Tibial artery (tissue), 4 donors: ENCODE results near the gene NANOS3.

Experiments
- DNase-seq, 2 donors: peaks; one replicate each; pipeline ENCODE4 v3.0.0-alpha.2; 2019
- H3K27ac ChIP-seq, 2 donors: fragments of 200-600 bp; sonication (generic) in 1 of 2; 1 replicate in 1 of 2; 2 replicates in 1 of 2; pipeline ENCODE4 v1.5.1; 2018 to 2019; ENCODE audit warnings: mild to moderate bottlenecking in 1 of 2
- H3K27me3 ChIP-seq, 2 donors: fragments of 200-600 bp; sonication (generic) in 1 of 2; one replicate each; pipeline versions ENCODE4 v1.5.1 to v1.6.0; 2016 to 2019
- H3K36me3 ChIP-seq, 3 donors: fragments of 200-600 bp; sonication (generic) in 2 of 3; one replicate each; pipeline ENCODE4 v1.5.1; 2016 to 2019; ENCODE audit warnings: mild to moderate bottlenecking in 2 of 3
- H3K4me1 ChIP-seq, 4 donors: fragments of 200-600 bp; sonication (generic) in 2 of 4; 1 replicate in 3 of 4; 2 replicates in 1 of 4; pipeline ENCODE4 v1.5.1; 2016 to 2019
- H3K4me3 ChIP-seq, 2 donors: fragments of 200-600 bp; sonication (generic) in 1 of 2; 1 replicate in 1 of 2; 2 replicates in 1 of 2; pipeline ENCODE4 v1.5.1; 2018 to 2019; ENCODE audit warnings: mild to moderate bottlenecking in 2 of 2
- H3K9me3 ChIP-seq, 3 donors: fragments of 200-600 bp; sonication (generic) in 1 of 3; one replicate each; pipeline ENCODE4 v1.5.1; 2016 to 2019
- intact Hi-C: fragments of 100-400 bp; cut with DNase I; formaldehyde crosslinking; loops from one replicate; pipeline ENCODE4 v1.15.0; 2023; ENCODE audit warnings: low total_unique reads
- TF ChIP-seq, protein P1 (sequence below), 2 experiments: fragments of 200-600 bp in 1 of 2; fragments of 450-650 bp in 1 of 2; IDR thresholded peaks; one replicate each; pipeline ENCODE4 v1.5.1; 2017 to 2019; ENCODE audit warnings: antibody characterized with exemption in 2 of 2, mild to moderate bottlenecking in 1 of 2, moderate library complexity in 1 of 2

Gene NANOS3

GRCh38 chr19:13883516-13884064 lies 6.7 kb downstream of the NANOS3 start:
- Histone ChIP-seq H3K4me1 (peaks cover 0 to 59% (median 15%) of the 10 kb centered on the region in 4 donors), H3K4me3 (no peak overlapping the region), H3K27me3 (no peaks in the 10 kb centered on the region), H3K9me3 (no peaks in the 10 kb centered on the region), H3K27ac (no peak overlapping the region), H3K36me3 (no peaks in the 10 kb centered on the region)
- intact Hi-C loops: loop anchor here (5.0 to 10.0 kb wide), 3 partner anchors 264 to 609 kb away; no protein-coding TSS in a partner anchor
- TF ChIP-seq, protein P1, sequence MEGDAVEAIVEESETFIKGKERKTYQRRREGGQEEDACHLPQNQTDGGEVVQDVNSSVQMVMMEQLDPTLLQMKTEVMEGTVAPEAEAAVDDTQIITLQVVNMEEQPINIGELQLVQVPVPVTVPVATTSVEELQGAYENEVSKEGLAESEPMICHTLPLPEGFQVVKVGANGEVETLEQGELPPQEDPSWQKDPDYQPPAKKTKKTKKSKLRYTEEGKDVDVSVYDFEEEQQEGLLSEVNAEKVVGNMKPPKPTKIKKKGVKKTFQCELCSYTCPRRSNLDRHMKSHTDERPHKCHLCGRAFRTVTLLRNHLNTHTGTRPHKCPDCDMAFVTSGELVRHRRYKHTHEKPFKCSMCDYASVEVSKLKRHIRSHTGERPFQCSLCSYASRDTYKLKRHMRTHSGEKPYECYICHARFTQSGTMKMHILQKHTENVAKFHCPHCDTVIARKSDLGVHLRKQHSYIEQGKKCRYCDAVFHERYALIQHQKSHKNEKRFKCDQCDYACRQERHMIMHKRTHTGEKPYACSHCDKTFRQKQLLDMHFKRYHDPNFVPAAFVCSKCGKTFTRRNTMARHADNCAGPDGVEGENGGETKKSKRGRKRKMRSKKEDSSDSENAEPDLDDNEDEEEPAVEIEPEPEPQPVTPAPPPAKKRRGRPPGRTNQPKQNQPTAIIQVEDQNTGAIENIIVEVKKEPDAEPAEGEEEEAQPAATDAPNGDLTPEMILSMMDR (IDR thresholded peaks at IDR 0.05): no peak
- no peak for DNase-seq

GRCh38 chr19:13884726-13885591 lies 8.0 kb downstream of the NANOS3 start:
- no peaks in the 10 kb centered on the region for H3K27me3 ChIP-seq
- DNase-seq: no peak
- H3K27ac ChIP-seq: no peak overlapping the region
- no peaks in the 10 kb centered on the region for H3K36me3 ChIP-seq
- H3K4me1 ChIP-seq: peaks cover 0 to 54% (median 9%) of the 10 kb centered on the region in 4 donors
- no peak overlapping the region for H3K4me3 ChIP-seq
- TF ChIP-seq, protein P1 (IDR thresholded peaks at IDR 0.05): no peak
- intact Hi-C loops: loop anchor here (5.0 to 10.0 kb wide), 3 partner anchors 262 to 610 kb away; no protein-coding TSS in a partner anchor
- H3K9me3 ChIP-seq: no peaks in the 10 kb centered on the region

DNA sequence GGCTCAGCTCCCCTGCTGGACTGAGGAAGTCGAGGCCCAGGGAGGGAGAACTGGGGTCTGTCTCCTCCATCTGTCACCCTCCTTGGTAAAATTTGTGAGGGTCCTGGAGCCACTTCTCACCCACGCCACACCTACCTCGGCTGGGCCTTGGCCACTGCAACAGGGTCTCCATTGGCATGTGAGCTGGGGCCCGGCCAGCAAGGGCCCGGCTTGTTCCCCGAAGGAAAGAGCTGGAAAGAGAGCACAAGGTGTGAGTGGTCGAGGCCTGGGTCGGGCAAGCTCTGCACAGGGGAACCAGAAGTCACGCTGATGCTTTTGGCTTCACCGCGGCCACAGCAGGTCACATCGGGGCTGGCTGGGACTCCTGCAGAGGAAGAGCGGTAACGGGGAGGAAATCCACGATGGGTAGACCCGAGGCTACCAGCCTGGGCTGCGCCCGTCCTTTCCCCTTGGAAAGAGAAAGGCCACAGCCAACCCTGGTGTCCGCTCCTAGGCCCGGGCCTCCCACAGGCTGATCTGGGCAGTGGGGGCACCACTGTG lies 9.0 kb downstream of the NANOS3 start:
- Histone ChIP-seq H3K36me3 (no peaks in the 10 kb centered on the region), H3K4me1 (peaks cover 0 to 46% (median 2%) of the 10 kb centered on the region in 4 donors), H3K4me3 (no peak overlapping the region), H3K27me3 (no peaks in the 10 kb centered on the region), H3K27ac (no peak overlapping the region), H3K9me3 (no peaks in the 10 kb centered on the region)
- DNase-seq: no peak
- TF ChIP-seq, protein P1 (IDR thresholded peaks at IDR 0.05): no peak
- intact Hi-C loops: loop anchor here (10.0 kb wide), 2 partner anchors 449 to 611 kb away; no protein-coding TSS in a partner anchor

DNA sequence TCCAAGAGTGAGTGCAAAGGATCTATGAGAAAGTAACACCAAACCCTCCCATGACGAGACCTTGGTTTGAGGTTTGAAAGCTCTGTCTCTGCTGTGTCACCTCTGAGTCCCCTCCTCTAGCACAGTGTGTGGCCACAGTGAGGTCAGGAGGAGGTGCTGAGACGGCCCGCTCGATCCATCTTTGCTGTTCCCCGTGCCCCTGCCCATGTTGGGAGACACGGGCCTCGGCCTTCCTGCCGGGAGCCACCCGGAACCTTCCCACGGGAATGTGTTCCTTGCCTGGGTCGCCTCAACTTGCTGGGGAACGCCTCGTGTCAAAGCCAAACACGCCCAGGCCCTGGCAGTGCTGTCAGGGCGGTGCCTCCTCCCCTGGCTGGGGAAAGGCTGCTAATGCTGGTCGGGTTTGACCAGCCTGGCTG lies 10.1 kb downstream of the NANOS3 start:
- peaks cover 0 to 34% (median 0%) of the 10 kb centered on the region in 4 donors for H3K4me1 ChIP-seq
- intact Hi-C loops: loop anchor here (10.0 kb wide), 2 partner anchors 448 to 612 kb away; no protein-coding TSS in a partner anchor
- no peak overlapping the region for H3K4me3 ChIP-seq
- no peak for DNase-seq
- TF ChIP-seq, protein P1 (IDR thresholded peaks at IDR 0.05): no peak
- H3K36me3 ChIP-seq: no peaks in the 10 kb centered on the region
- H3K27ac ChIP-seq: no peak overlapping the region
- H3K27me3 ChIP-seq: no peaks in the 10 kb centered on the region
- no peaks in the 10 kb centered on the region for H3K9me3 ChIP-seq

DNA sequence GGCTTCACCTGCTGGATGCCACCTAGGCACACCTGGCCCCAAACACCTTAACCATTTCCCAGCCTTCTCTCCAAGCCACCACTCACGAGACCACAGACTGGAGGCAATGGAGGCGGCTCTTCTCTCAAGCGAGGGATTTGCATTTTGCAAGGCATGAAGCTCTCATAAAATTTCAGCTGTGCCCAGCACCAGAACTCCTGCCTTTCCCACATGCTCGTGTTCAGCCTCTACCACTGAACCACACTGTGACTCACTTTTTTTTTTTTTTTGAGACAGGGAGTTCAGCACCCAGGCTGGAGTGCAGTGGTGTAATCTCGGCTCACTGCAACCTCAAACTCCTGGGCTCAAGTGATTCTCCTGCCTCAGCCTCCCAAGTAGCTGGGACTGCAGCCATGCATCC lies 10.6 kb downstream of the NANOS3 start:
- Histone ChIP-seq H3K9me3 (no peaks in the 10 kb centered on the region), H3K4me3 (no peak overlapping the region), H3K27ac (no peak overlapping the region), H3K36me3 (no peaks in the 10 kb centered on the region), H3K27me3 (no peaks in the 10 kb centered on the region), H3K4me1 (peaks cover 0 to 29% (median 0%) of the 10 kb centered on the region in 4 donors)
- no peak for DNase-seq
- TF ChIP-seq, protein P1 (IDR thresholded peaks at IDR 0.05): no peak
- intact Hi-C loops: loop anchor here (10.0 kb wide), 2 partner anchors 447 to 613 kb away; no protein-coding TSS in a partner anchor
